ENCODE measurements around the gene LRRC36.

The LRRC36 gene

GRCh38 chr16:67426950-67427349 lies 100.3 kb downstream of the LRRC36 start:
- no peak for DNase-seq

GRCh38 chr16:67428146-67428731 lies 101.6 kb downstream of the LRRC36 start:
- DNase-seq, result peak; percentile 55 to 58

GRCh38 chr16:67429053-67429798 lies 102.6 kb downstream of the LRRC36 start:
- DNase-seq, result no peak

GRCh38 chr16:67429799-67430503 lies 103.3 kb downstream of the LRRC36 start:
- DNase-seq, result no peak

- DNase-seq, result peak in 1 of 2 donors; percentile 54
Measured at GRCh38 chr16:67430504-67430976, 103.9 kb downstream of the LRRC36 start.

GRCh38 chr16:67430977-67431774 lies 104.6 kb downstream of the LRRC36 start, which contains the start of gene HSD11B2:
HSD11B2 (plus strand) TSS chr16:67431121; CDS start chr16:67431249, 128 bp downstream.
- peak; percentile 39 to 66 for DNase-seq

GRCh38 chr16:67431775-67432505 lies 105.3 kb downstream of the LRRC36 start:
- DNase-seq, result peak; percentile 23 to 24

- DNase-seq, result no peak
Measured at GRCh38 chr16:67432506-67432890, 105.9 kb downstream of the LRRC36 start.

GRCh38 chr16:67433131-67433719 lies 106.6 kb downstream of the LRRC36 start:
- no peak for DNase-seq

All from inflammatory macrophage (primary cell).